GM18861 (cell line): Measurements from ENCODE around the gene RAB5B.

Source experiments
- ATAC-seq: cut with Tn5 transposase; IDR thresholded peaks from one replicate; pipeline ENCODE4 v1.9.1; 2021; ENCODE audit not compliant: unreplicated experiment

Gene RAB5B, protein sequence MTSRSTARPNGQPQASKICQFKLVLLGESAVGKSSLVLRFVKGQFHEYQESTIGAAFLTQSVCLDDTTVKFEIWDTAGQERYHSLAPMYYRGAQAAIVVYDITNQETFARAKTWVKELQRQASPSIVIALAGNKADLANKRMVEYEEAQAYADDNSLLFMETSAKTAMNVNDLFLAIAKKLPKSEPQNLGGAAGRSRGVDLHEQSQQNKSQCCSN

GRCh38 chr12:55973599-55974307 lies at the start of gene RAB5B:
Gene RAB5B, plus strand, starts transcription at chr12:55974078. Its CDS starts 12,883 bp downstream, at chr12:55986961.
- peak; percentile 91 for ATAC-seq

GRCh38 chr12:55925371-55925770 lies 48.5 kb upstream of the RAB5B start:
- no peak for ATAC-seq

DNA sequence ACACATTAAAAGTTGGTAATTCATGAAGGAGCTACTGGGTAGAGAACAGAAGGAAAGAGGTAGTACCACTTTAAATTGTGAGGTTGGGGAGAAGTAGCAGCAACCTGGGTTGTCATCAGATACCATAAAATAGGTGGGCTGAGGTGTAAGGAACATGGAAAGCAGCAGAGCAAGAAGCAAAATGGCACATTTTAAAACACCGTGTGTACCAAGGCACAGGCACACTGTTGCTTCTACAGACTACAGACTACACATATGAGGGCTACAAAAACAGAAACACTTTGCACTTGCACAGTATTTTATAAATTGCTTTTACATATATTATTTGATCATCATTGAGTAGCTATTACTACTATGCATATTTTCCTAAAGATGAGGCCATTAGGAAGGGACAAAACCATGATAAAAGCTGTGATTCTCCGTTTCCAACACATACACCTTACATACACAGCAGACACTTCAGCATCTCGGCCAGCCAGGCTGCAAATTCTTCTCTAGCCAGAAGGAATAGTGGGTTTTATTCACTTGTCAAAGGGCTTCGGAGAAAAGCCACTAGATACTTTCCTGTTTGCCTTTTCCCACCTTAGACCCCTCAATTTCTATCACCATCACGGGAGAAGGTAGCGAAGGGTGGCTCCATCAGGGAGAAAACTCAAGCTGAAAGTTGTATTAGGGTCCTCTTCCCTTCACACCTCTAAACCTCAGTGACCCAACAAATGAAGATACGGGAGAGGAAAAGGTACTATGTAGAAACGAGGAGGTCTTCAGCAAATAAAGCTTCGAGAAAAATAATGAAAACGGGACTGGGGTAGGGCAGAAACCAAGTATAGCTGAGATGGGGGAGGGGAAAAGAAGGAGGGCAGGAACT lies 47.8 kb upstream of the RAB5B start:
- ATAC-seq = no peak

DNA sequence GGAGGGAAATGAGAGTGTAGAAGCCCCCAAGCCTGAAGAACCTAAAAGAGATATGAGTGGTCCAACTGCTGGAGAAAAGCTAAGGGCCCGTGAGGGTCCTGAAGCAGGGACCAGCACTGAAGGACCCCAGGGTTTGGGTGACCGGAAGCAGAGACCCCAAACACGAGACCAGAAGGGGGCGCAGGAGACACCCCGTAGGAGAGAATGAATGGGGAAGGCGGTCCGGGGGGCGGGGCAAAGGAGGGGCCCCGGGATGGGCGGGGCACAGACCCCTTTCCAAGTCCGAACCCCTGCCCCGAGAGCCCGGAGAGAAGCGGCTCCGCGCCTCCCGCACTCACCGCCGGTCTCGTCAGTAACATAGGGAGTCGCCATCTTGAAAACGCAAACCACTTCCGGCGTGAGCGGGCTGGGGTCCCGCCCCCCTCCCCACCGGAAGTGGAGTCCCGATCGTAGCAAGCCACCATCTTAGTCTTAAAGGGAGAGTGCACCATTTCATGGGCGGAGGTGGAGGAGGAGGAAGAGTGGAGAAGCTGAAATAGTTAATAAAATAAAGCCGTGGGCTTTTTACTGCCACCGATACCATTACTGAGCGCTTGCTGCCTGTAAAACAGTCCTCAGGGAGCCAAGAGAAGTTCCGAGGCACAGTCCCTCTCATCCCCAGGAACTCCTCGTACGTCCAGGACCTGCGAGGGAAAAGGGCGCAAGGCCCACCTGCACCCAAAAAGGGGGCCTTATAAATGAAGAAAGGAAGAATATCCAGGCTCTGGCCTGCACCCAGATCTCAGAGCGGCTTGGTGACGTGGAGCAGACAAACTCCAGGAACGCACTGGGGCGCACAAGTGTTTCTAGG lies 46.9 kb upstream of the RAB5B start:
- peak; percentile 25 for ATAC-seq

DNA sequence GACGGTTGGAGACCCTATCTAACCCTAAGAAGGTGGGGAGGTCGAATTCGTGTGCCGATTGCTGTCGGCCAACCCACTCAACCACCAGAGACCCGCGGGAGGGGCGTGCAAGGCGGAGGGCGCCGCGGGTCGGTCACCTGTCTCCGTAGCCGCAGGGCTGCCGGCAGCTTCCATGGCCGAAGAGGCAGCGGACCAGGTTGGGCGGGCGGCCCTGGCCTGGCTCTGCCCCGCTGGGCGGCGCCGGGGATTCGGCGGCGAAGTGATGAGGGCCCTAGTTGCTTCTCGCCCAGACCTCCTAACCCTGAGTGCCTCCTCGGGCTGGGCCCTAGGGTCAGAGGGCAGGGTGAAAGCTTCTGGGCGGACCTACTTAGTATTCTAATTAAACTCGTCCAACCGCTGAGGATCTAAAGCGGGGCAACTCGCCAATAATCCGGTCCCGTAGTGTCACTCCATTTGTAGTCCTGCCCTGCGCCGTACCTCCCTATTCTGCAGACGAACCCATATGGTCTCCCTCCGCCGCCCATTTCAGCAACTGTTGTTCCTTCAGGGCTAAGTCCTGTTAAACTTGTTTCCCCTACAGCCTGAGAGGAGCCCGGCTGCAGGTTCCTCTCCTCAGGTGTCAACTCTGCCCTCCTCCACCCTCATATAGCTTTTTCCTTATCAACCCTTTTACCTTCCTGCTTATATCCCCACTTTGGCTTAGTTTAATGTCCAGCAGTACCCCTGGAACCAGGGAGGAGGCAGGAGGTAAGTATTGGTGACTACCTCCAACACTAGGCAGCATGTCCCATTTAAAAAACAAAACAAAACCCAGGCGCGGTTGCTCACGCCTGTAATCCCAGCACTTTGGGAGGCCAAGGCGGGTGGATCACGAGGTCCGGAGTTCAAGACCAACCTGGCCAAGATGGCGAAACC lies 46.0 kb upstream of the RAB5B start, which contains the start of gene PYM1:
Gene PYM1, minus strand, starts transcription at position 307 of the 915 bp plus-strand sequence. Its CDS starts 133 bp downstream, at position 174.
- ATAC-seq = peak; percentile 33

- peak; percentile 32 for ATAC-seq
Measured at GRCh38 chr12:55929306-55929791, 44.5 kb upstream of the RAB5B start.

GRCh38 chr12:55930771-55931316 lies 43.0 kb upstream of the RAB5B start, which contains the start of gene DGKA:
Gene DGKA, plus strand, starts transcription at chr12:55931162. Its CDS starts 5,342 bp downstream, at chr12:55936504.
- ATAC-seq = no peak

- no peak for ATAC-seq
Measured at GRCh38 chr12:55931317-55931779, 42.5 kb upstream of the RAB5B start.

DNA sequence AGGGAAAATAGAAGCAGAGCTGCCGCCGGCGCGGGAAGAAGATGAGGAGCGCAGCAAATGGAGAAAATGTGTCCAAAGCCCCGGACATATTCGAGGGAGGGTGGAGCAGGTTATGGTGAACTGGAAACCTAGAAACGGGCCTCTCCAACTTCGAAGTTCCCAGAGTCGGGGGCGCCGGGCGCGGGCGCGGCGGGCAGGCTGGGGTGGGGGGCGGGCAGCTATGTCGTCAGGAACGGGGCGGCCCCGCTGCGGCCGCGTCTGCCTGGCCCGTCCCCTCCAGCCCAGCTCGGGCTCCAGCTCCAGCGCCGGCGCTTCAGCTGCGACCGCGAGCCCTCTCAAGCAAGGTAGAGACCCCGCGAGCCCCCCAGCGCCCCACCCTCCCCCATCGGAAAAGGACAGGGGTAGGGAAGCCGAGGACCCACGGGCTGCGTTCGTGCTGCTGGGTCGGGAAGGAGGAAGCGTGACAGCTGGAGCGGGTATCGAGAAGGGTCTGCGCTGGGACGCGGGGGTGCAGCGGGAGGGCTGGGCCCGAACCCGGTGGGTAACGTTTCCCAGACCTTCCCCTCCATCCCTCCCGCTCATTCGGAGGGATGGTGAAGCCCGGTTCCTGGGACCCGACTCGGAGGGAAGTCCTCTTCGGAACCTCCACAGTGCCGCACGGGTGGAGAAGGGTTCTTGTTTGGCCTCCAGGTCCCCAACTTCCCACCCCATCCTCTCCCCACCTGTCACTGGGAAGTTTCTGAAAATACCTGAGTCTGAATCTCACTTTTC lies 41.9 kb upstream of the RAB5B start:
- no peak for ATAC-seq

DNA sequence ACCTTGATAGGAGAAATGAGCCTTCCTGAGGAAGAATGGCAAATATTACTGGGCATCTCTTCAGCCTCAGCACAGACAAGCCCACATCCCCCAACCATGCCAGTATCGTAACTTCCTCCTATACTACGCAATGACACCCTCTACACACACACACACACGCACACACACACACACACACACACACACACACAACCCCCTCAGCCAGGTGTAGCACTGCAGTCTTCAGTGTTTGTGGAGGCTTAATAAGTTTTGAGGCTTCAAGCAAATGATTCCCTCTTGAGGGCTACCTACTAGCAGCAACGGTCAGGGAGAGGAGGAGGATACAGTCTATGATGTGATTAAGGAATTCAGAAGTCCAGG lies 41.3 kb upstream of the RAB5B start:
- ATAC-seq = no peak

GRCh38 chr12:55933169-55933798 lies 40.6 kb upstream of the RAB5B start:
- ATAC-seq = no peak

GRCh38 chr12:55933799-55934742 lies 39.8 kb upstream of the RAB5B start:
- ATAC-seq = no peak

- no peak for ATAC-seq
Measured at GRCh38 chr12:55934773-55935172, 39.1 kb upstream of the RAB5B start.

DNA sequence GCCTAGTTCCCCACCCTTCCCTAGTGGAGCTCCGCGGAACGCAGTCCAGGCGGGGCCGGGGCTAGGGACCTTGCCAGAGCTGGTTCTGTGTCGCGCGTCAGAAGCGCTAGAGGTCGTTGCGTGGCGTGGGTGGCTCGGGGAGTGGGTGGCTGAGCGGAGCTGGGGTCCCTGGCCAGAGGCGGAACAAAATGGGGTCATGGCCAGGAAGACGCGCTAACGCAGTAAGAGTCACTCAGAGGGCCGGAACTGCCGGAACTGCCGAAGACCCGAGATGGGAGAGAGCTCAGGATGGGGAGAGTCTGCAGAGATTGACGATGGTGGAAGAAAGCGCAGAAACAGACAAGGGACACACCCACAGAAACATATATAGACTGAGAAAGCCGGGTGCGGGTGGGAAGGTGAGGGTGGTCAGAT lies 38.1 kb upstream of the RAB5B start:
- no peak for ATAC-seq

- ATAC-seq = no peak
Measured at GRCh38 chr12:55937981-55938380, 35.9 kb upstream of the RAB5B start.

- ATAC-seq = no peak
Measured at GRCh38 chr12:55938826-55939501, 34.9 kb upstream of the RAB5B start.
